HEK293 (cell line): ENCODE measurements around the gene IGFL1.
"Not testable (repeated sequence)": the region's sequence is repeated elsewhere in the genome, so short reads cannot be mapped to it uniquely, and the experiment has no call there.

Source experiments
- CTCF ChIA-PET: fragments of 350-600 bp; formaldehyde crosslinking; extraction: SDS; loops from one replicate; lab custom pipeline; 2021; ENCODE audit warnings: antibody characterized with exemption; lab: Yijun Ruan, JAX
- POLR2A ChIA-PET: fragments of 300-600 bp; formaldehyde crosslinking; extraction: SDS; loops from one replicate; lab custom pipeline; 2020; ENCODE audit warnings: antibody characterized with exemption, inconsistent platforms; lab: Yijun Ruan, JAX
- H3K27ac ChIP-seq: fragments of 200-500 bp; sonication (Bioruptor generic); 2 replicates; pipeline ENCODE4 v1.5.1; 2014; ENCODE audit warnings: low read depth, low read length, control low read depth, inconsistent platforms; ENCODE audit errors: extremely low read depth
- H3K36me3 ChIP-seq, 2 experiments: fragments of 200-500 bp in 1 of 2; sonication (Bioruptor generic) in 1 of 2; 1 replicate in 1 of 2; 2 replicates in 1 of 2; pipeline ENCODE4 v1.5.1; 2014 to 2017; ENCODE audit warnings: inconsistent platforms in 2 of 2, low read length in 2 of 2; ENCODE audit not compliant: control insufficient read depth in 2 of 2, insufficient read depth in 1 of 2
- H3K4me1 ChIP-seq: fragments of 200-500 bp; sonication (Bioruptor generic); 2 replicates; pipeline ENCODE4 v1.5.1; 2014; ENCODE audit warnings: mild to moderate bottlenecking, low read length, inconsistent platforms; ENCODE audit not compliant: control insufficient read depth, insufficient read depth
- H3K4me3 ChIP-seq: 2 replicates; pipeline ENCODE4 v1.5.1; 2011; ENCODE audit warnings: low read depth, mild to moderate bottlenecking, control low read depth, low read length, moderate library complexity
- H3K9me3 ChIP-seq: fragments of 200-500 bp; sonication (Bioruptor generic); 2 replicates; pipeline ENCODE4 v1.5.1; 2014; ENCODE audit warnings: low read depth, low read length, inconsistent platforms; ENCODE audit not compliant: control insufficient read depth, insufficient read depth
- FEZF1 ChIP-seq: fragments of 450-650 bp; formaldehyde crosslinking; IDR thresholded peaks from 2 replicates; pipeline ENCODE4 v1.5.1; 2016; ENCODE audit warnings: missing biosample characterization, missing genetic modification characterization
- KLF8 ChIP-seq: fragments of 450-650 bp; formaldehyde crosslinking; IDR thresholded peaks from 2 replicates; pipeline ENCODE4 v1.5.1; 2016; ENCODE audit warnings: missing biosample characterization, missing genetic modification characterization
- OSR2 ChIP-seq: fragments of 450-650 bp; formaldehyde crosslinking; IDR thresholded peaks from 2 replicates; pipeline ENCODE4 v1.5.1; 2016; ENCODE audit warnings: missing biosample characterization, missing genetic modification characterization
- RBAK ChIP-seq: fragments of 450-650 bp; formaldehyde crosslinking; IDR thresholded peaks from 2 replicates; pipeline ENCODE4 v1.5.1; 2016; ENCODE audit warnings: missing biosample characterization, missing genetic modification characterization
- SALL2 ChIP-seq: fragments of 450-650 bp; formaldehyde crosslinking; IDR thresholded peaks from 2 replicates; pipeline ENCODE4 v1.5.0; 2017; ENCODE audit warnings: missing biosample characterization, mild to moderate bottlenecking, missing genetic modification characterization, borderline replicate concordance
- SP2 ChIP-seq: fragments of 450-650 bp; formaldehyde crosslinking; IDR thresholded peaks from 2 replicates; pipeline ENCODE4 v1.5.1; 2016; ENCODE audit warnings: missing biosample characterization, missing genetic modification characterization
- SP3 ChIP-seq: fragments of 450-650 bp; formaldehyde crosslinking; IDR thresholded peaks from 2 replicates; pipeline ENCODE4 v1.5.1; 2016; ENCODE audit warnings: missing biosample characterization, missing genetic modification characterization
- SP7 ChIP-seq: fragments of 450-650 bp; formaldehyde crosslinking; IDR thresholded peaks from 2 replicates; pipeline ENCODE4 v1.5.1; 2016; ENCODE audit warnings: missing biosample characterization, missing genetic modification characterization
- YY2 ChIP-seq: fragments of 450-650 bp; formaldehyde crosslinking; IDR thresholded peaks from 2 replicates; pipeline ENCODE4 v1.5.1; 2016; ENCODE audit warnings: missing biosample characterization, missing genetic modification characterization
- ZBTB10 ChIP-seq: fragments of 450-650 bp; formaldehyde crosslinking; IDR thresholded peaks from 2 replicates; pipeline ENCODE4 v1.5.1; 2016; ENCODE audit warnings: missing biosample characterization, missing genetic modification characterization
- ZBTB21 ChIP-seq: fragments of 450-650 bp; formaldehyde crosslinking; IDR thresholded peaks from 2 replicates; pipeline ENCODE4 v1.5.1; 2017; ENCODE audit warnings: missing biosample characterization, missing genetic modification characterization
- ZEB2 ChIP-seq: fragments of 450-650 bp; formaldehyde crosslinking; IDR thresholded peaks from 2 replicates; pipeline ENCODE4 v1.5.1; 2016; ENCODE audit warnings: missing biosample characterization, missing genetic modification characterization
- ZFP69B ChIP-seq: fragments of 450-650 bp; formaldehyde crosslinking; IDR thresholded peaks from 2 replicates; pipeline ENCODE4 v1.5.1; 2016; ENCODE audit warnings: missing biosample characterization, missing genetic modification characterization
- ZNF585B ChIP-seq: fragments of 450-650 bp; formaldehyde crosslinking; IDR thresholded peaks from 2 replicates; pipeline ENCODE4 v1.5.1; 2016; ENCODE audit warnings: missing biosample characterization, missing genetic modification characterization
- ZNF600 ChIP-seq: fragments of 450-650 bp; formaldehyde crosslinking; IDR thresholded peaks from 2 replicates; pipeline ENCODE4 v1.5.1; 2016; ENCODE audit warnings: missing biosample characterization, missing genetic modification characterization
- ZNF629 ChIP-seq: fragments of 450-650 bp; formaldehyde crosslinking; IDR thresholded peaks from 2 replicates; pipeline ENCODE4 v1.5.1; 2017; ENCODE audit warnings: missing biosample characterization, missing genetic modification characterization
- ZNF639 ChIP-seq: fragments of 450-650 bp; formaldehyde crosslinking; IDR thresholded peaks from 2 replicates; pipeline ENCODE4 v1.5.1; 2016; ENCODE audit warnings: missing biosample characterization, missing genetic modification characterization
- ZNF843 ChIP-seq: fragments of 450-650 bp; formaldehyde crosslinking; IDR thresholded peaks from 2 replicates; pipeline ENCODE4 v1.5.1; 2016; ENCODE audit warnings: missing biosample characterization, missing genetic modification characterization
- ZXDB ChIP-seq: fragments of 450-650 bp; formaldehyde crosslinking; IDR thresholded peaks from 2 replicates; pipeline ENCODE4 v1.5.1; 2016; ENCODE audit warnings: missing biosample characterization, missing genetic modification characterization
- TF ChIP-seq, protein P1 (sequence below): fragments of 450-650 bp; formaldehyde crosslinking; IDR thresholded peaks from 2 replicates; pipeline ENCODE4 v1.5.1; 2016; ENCODE audit warnings: missing biosample characterization, missing genetic modification characterization
- TF ChIP-seq, protein P2 (sequence below): fragments of 450-650 bp; formaldehyde crosslinking; IDR thresholded peaks from 2 replicates; pipeline ENCODE4 v1.5.1; 2017; ENCODE audit warnings: missing biosample characterization, missing genetic modification characterization
- TF ChIP-seq, protein P3 (sequence below): fragments of 450-650 bp; formaldehyde crosslinking; IDR thresholded peaks from 2 replicates; pipeline ENCODE4 v1.5.1; 2016; ENCODE audit warnings: missing biosample characterization, missing genetic modification characterization

IGFL1 gene

GRCh38 chr19:46262684-46263296 lies 33.2 kb downstream of the IGFL1 start (continued):
- peak; percentile 68; the same call in 1 of the 2 replicates for TF ChIP-seq KLF8 (tag by site-specific recombination)
- 0 out of 2 replicates have a peak, but pooled peaks have one; percentile 26 for TF ChIP-seq YY2 (tag by site-specific recombination)
- peak; percentile 76 for TF ChIP-seq ZNF843 (tag by site-specific recombination)
- peak; percentile 66 for TF ChIP-seq ZNF629 (tag by site-specific recombination)
- TF ChIP-seq SP2 = 0 out of 2 replicates have a peak, but pooled peaks have one; percentile 10
- TF ChIP-seq ZBTB10 = 0 out of 2 replicates have a peak, but pooled peaks have one; percentile 25
- TF ChIP-seq, protein P1, sequence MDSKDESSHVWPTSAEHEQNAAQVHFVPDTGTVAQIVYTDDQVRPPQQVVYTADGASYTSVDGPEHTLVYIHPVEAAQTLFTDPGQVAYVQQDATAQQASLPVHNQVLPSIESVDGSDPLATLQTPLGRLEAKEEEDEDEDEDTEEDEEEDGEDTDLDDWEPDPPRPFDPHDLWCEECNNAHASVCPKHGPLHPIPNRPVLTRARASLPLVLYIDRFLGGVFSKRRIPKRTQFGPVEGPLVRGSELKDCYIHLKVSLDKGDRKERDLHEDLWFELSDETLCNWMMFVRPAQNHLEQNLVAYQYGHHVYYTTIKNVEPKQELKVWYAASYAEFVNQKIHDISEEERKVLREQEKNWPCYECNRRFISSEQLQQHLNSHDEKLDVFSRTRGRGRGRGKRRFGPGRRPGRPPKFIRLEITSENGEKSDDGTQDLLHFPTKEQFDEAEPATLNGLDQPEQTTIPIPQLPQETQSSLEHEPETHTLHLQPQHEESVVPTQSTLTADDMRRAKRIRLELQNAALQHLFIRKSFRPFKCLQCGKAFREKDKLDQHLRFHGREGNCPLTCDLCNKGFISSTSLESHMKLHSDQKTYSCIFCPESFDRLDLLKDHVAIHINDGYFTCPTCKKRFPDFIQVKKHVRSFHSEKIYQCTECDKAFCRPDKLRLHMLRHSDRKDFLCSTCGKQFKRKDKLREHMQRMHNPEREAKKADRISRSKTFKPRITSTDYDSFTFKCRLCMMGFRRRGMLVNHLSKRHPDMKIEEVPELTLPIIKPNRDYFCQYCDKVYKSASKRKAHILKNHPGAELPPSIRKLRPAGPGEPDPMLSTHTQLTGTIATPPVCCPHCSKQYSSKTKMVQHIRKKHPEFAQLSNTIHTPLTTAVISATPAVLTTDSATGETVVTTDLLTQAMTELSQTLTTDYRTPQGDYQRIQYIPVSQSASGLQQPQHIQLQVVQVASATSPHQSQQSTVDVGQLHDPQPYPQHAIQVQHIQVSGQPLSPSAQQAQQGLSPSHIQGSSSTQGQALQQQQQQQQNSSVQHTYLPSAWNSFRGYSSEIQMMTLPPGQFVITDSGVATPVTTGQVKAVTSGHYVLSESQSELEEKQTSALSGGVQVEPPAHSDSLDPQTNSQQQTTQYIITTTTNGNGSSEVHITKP = peak; percentile 93
- TF ChIP-seq ZFP69B = 0 out of 2 replicates have a peak, but pooled peaks have one; percentile 16
- 0 out of 2 replicates have a peak, but pooled peaks have one; percentile 13 for TF ChIP-seq RBAK (tag by site-specific recombination)
- peak; percentile 51 for TF ChIP-seq ZNF585B (tag by site-specific recombination)
- peak; percentile 26; the same call in 1 of the 2 replicates for TF ChIP-seq SALL2 (tag by site-specific recombination)
- peak; percentile 42 for TF ChIP-seq ZXDB
- TF ChIP-seq, protein P2, sequence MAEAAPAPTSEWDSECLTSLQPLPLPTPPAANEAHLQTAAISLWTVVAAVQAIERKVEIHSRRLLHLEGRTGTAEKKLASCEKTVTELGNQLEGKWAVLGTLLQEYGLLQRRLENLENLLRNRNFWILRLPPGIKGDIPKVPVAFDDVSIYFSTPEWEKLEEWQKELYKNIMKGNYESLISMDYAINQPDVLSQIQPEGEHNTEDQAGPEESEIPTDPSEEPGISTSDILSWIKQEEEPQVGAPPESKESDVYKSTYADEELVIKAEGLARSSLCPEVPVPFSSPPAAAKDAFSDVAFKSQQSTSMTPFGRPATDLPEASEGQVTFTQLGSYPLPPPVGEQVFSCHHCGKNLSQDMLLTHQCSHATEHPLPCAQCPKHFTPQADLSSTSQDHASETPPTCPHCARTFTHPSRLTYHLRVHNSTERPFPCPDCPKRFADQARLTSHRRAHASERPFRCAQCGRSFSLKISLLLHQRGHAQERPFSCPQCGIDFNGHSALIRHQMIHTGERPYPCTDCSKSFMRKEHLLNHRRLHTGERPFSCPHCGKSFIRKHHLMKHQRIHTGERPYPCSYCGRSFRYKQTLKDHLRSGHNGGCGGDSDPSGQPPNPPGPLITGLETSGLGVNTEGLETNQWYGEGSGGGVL (tag by site-specific recombination) = peak; percentile 80
- 0 out of 2 replicates have a peak, but pooled peaks have one; percentile 29 for TF ChIP-seq SP3 (tag by site-specific recombination)
- TF ChIP-seq SP7 (tag by site-specific recombination) = peak; percentile 94
- TF ChIP-seq, protein P3, sequence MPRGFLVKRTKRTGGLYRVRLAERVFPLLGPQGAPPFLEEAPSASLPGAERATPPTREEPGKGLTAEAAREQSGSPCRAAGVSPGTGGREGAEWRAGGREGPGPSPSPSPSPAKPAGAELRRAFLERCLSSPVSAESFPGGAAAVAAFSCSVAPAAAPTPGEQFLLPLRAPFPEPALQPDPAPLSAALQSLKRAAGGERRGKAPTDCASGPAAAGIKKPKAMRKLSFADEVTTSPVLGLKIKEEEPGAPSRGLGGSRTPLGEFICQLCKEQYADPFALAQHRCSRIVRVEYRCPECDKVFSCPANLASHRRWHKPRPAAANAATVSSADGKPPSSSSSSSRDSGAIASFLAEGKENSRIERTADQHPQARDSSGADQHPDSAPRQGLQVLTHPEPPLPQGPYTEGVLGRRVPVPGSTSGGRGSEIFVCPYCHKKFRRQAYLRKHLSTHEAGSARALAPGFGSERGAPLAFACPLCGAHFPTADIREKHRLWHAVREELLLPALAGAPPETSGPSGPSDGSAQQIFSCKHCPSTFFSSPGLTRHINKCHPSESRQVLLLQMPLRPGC (tag by site-specific recombination) = peak; percentile 80
- TF ChIP-seq ZNF639 (tag by site-specific recombination) = peak; percentile 59; the same call in 1 of the 2 replicates
- TF ChIP-seq FEZF1 (tag by site-specific recombination) = peak; percentile 40; the same call in 1 of the 2 replicates
- TF ChIP-seq ZBTB21 (tag by site-specific recombination) = peak; percentile 55
- peak; percentile 68 for TF ChIP-seq ZEB2
- peak; percentile 71; the same call in 1 of the 2 replicates for TF ChIP-seq OSR2
- peak; percentile 91 for TF ChIP-seq ZNF600 (tag by site-specific recombination)

GRCh38 chr19:46264801-46265200 lies 35.3 kb downstream of the IGFL1 start:
- H3K36me3 ChIP-seq, POLR2A ChIA-PET, H3K27ac ChIP-seq, H3K4me1 ChIP-seq, H3K4me3 ChIP-seq, H3K9me3 ChIP-seq: not testable (repeated sequence)
- CTCF ChIA-PET = interaction anchor here (0.6 to 12.7 kb wide), 54 partner anchors 8 to 530 kb away, joined by 3 to 431 read pairs (median 4); partner anchors contain the start of genes HIF3A, IGFL1 and IGFL2
